Activated CD4-positive, alpha-beta T cell treated with anti-CD3 and anti-CD28 coated beads, Interleukin-2, amount 50 U/mL, for 24 hours (primary cell): Measurements from ENCODE around the gene SPACA1.
"Not testable (repeated sequence)": the region's sequence is repeated elsewhere in the genome, so short reads cannot be mapped to it uniquely, and the experiment has no call there.

Experiments
- DNase-seq, 2 donors: peaks; one replicate each; pipeline ENCODE4 v3.0.0-alpha.2; 2020; ENCODE audit warnings: low read depth in 1 of 2, low spot score in 1 of 2

Gene SPACA1

DNA sequence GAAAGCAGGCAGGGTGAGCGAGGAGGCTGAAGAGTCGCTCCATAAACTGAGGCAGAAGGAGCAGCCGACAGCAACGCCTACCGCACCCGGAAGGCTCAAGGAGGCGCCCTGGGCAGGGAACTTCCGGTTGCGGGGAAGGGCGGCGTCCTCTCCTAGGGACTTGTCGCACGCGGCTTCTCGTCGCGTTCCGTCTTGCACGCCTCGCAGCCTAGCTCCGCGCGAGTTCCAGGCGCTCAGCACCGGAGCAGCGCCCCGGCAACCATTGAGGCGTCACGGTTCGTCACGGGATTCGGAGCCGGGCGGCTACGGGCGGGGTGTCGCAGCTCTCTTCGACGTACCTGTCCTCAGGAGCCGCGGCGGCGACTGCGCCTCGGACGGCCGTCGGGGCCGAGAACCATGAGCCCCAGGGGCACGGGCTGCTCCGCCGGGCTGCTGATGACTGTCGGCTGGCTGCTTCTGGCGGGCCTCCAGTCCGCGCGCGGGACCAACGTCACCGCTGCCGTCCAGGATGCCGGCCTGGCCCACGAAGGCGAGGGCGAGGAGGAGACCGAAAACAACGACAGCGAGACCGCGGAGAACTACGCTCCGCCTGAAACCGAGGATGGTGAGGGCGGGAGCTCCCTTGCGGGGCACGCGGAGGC lies at the start of gene SPACA1:
SPACA1 (plus strand) TSS at position 332 of the 641 bp plus-strand sequence; CDS start at position 397, 65 bp downstream.
- DNase-seq = no peak

DNA sequence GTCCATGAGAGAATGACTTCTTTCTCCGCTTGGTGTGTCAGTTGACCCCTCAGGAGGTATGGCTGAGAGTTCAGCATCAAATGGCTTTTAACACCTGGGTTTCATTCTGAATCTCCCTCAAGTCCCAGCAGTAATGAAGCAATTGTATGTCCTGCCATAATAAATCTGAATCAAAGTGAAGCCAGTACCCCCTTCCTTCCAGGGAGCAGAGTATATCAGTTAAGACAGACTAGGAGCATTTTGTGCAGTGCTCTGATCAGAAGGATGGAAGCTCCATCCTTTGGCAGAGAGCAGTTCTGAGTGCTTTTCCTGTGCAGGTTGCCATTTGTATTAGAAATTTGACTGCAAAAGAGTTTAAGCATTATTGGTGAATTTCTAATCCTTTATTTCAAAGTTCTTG lies 46.9 kb upstream of the SPACA1 start:
- no peak for DNase-seq

DNA sequence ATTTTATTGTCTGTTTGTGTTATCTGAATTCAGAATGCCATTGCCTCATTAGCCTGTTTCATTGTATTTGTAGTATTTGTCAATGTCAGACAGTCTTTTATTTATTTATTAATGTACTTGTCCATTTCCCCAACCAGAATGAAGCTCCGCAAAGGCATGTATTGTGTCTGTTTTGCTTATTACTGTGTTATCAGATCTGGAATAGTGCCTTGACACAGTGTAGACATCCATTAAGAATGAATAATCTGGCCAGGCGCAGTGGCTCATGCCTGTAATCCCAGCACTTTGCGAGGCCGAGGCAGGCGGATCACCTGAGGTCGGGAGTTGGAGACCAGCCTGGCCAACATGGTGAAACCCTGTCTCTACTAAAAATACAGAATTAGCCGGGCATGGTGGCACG lies 46.4 kb upstream of the SPACA1 start:
- DNase-seq = not testable (repeated sequence)

- DNase-seq = no peak
Measured at GRCh38 chr6:88004707-88005106, 42.9 kb upstream of the SPACA1 start.

GRCh38 chr6:88006557-88006956 lies 41.1 kb upstream of the SPACA1 start:
- DNase-seq = no peak

GRCh38 chr6:88008411-88008810 lies 39.2 kb upstream of the SPACA1 start:
- DNase-seq = no peak

- no peak for DNase-seq
Measured at GRCh38 chr6:88008831-88009231, 38.8 kb upstream of the SPACA1 start.

- DNase-seq = no peak
Measured at GRCh38 chr6:88013015-88013414, 34.6 kb upstream of the SPACA1 start.

- DNase-seq = no peak
Measured at GRCh38 chr6:88013554-88013953, 34.1 kb upstream of the SPACA1 start.

- DNase-seq = no peak
Measured at GRCh38 chr6:88020439-88020838, 27.2 kb upstream of the SPACA1 start.

DNA sequence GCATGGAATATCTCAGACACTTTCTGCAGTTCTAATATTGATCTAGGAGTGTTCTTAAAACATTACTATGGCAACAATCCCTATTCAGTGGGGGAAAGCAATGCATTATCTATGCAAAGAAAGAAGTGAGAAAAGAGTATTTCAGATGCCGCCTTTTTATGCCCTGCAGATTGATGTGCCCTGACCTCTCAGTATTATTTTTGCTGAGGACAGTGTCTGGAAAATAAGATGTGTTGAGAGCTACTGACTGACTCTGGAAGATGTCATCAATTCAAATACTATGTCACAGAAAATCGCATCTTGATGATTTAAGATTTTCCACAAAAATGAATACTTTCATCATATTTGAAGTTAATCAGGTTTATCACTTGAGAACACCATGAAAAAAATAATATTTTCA lies 22.9 kb upstream of the SPACA1 start:
- no peak for DNase-seq

DNA sequence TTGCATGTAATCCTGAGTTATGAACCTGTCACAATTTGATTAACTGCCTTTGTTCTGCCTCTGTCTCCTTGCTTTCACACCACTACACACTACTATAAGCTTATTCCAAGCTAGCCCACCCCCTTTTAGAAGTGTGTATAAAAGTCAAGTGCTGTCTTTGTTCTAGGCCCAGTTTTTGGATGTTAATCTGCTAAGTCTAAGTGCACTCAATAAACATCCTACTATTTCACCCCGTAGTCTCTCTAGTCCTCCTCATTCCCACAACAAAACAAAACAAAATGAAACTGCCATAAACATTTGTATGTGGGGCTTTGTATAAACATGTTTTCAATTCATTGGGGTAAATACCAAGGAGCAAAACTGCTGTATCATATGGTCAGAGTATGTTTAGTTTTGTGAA lies 16.1 kb upstream of the SPACA1 start:
- DNase-seq = no peak

DNA sequence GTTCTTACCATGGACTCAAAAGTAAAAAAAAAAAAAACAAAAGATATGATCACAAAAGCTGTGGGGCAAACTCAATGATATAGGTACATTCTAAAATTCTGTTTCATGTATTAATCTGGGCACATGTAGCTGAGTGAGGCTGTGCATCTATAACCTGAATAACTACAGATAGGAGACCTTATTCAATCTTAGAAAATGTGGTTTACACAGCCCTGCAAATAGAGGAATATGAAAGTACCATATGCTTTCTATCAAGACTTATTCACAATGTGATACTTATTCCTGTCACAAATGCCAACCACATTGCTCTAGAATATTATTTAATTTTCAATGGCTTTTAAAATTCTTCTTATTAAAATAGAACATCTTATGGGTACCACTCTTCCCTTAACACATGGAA lies 3.1 kb upstream of the SPACA1 start:
- no peak for DNase-seq

DNA sequence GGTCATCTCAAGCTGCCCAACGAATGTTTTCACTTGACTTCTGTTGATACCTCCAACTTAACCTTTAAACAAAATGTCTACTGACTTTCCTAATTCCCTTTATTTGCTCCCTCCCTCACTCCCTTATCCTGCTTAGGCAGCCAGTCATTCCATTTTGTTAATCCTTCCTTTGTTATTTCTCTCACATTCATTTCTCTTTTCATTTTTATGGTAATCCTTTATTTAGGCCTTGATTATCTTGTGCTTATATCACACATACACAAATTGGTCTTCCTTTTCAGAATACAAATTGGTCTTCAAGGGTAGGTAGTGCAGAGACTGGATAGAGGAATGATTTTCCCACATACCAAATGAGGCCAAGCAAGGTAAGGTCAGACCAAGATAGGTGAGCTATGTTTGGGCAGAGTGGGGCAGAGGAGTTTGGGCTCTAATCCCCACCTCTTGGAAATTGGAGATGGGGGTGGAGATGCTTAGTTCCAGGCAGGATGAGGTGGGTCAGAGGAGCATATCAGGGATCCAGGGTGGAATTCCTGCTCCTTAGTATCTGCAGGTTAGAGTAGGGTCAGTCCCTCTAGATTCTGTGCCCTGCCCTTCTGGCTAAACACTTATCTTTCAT lies 2.0 kb upstream of the SPACA1 start:
- DNase-seq = no peak

DNA sequence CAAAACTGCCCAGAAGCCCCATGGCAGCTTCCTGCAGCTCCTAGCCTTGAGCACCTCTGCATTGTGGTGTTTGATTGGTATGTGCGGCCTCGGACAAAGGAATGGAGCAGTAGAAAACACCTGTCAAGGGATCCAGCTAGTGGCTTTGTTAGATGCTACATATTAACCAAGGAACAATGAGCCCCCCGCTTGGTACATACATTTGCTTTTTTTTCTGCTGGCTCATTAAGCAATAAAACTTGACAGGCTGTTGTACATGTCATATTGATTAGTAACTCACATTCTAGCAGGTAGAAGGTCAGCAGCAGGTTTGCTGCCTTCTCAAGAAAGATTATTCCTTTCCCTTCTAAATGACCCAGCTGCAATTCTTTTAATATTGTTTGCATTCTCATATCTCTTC lies 937 bp downstream of the SPACA1 start:
- no peak for DNase-seq

DNA sequence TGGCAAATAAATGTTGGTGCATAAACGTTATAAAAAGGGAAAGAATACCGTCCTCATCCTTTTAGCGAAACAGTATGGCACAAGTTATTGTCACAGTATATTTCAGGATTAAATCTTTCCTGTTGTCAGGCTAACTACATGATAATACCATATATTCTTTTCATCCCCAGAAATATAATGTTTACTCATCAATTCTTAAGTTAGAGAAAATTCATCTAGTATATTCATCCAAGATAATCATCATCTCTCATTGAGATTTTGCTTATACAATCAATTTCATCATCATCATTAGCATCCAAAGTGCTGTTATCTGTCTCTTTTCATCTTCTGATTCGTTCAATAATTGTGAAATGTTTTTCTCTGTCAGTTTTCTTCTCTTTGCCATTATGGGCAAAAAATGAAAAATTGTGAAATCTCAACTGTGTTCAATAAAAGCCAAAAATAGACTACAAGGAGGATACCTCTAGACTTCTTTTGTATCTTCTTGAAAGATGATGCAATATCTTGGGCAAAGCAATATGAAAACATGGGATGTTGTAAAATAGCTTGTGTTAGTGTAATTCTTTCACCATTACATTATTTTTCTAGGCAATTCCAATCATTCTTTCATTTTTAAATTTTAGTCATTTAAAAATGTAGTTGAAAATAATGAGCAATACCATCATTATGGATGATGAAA lies 2.6 kb downstream of the SPACA1 start:
- DNase-seq = no peak

GRCh38 chr6:88059191-88059590 lies 11.6 kb downstream of the SPACA1 start:
- DNase-seq = no peak

DNA sequence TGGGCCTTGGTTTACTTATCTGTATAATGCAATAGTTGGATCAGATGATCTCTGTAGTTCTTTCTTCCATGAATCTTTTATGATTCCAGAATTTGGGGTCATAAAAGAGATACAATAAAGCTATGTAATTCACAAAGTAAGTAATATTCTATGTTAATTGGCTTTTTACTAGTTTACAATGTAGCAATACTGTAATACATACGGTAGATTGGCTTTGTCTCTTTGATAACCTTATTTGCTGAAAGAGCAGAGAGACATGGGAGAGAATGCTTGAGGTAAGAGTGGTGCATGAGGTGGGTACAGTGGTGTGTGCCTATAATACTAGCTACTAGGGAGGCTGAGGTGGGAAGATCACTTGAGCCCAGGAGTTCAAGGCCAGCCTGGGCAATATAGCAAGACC lies 14.7 kb downstream of the SPACA1 start:
- DNase-seq = no peak

DNA sequence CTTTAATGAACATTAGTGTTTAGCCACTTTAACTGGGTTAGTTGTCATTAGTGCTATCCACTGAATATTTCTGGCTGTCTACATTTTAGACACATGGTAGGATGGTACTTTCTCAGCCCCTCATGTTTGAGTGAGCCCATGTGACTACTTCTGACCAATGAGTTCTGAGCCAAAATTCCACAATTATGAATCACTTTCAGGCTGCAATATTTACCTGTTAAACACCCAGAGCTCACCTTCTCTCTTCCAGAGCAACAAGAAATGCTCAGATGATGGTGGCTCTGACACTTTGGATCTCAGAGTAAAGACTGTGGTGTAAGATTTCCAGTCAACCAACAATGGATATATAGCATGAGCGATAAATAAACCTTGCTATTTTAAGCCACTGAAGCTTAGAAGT lies 24.8 kb downstream of the SPACA1 start:
- no peak for DNase-seq

- DNase-seq = no peak
Measured at GRCh38 chr6:88074791-88075190, 27.1 kb downstream of the SPACA1 start.

GRCh38 chr6:88077305-88077704 lies 29.7 kb downstream of the SPACA1 start:
- DNase-seq = no peak

DNA sequence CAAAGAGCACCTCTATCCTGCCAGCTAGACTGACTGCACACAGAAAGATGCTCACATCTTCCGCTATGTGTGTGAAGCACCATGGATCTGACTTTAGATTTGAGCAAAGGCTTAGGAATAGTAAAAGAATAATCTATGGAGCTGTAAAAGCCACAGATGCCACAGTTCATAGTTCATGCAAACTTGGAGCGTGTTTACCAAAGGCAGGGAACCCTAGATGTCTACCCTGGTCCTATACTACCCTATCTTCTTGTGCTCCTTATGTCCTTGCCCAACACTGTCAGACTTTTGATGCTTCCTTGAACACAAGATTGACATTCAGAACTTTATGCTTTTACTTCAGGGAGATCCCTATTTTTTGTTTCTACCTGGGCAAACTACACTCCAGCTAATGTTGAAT lies 39.2 kb downstream of the SPACA1 start:
- no peak for DNase-seq

- no peak for DNase-seq
Measured at GRCh38 chr6:88089708-88090107, 42.1 kb downstream of the SPACA1 start.
